GM12878 (cell line): Measurements from ENCODE around the gene TICRR. TPM values are rescaled to one million over a fixed set of nuclear protein-coding genes. Genes with fewer than 3 reads are reported as not detected.

Experiments
- ATAC-seq: fragments of 200-7000 bp; cut with Tn5 transposase; 3 replicates; pipeline ENCODE4 v1.9.1; 2020; ENCODE audit warnings: mild to moderate bottlenecking, moderate library complexity
- BruUV-seq: library from RNA; stranded (reverse); fragments of 400-500 nt; replicated peaks from 2 replicates; lab custom pipeline; 2021; lab: Mats Ljungman, UMichigan
- CTCF ChIA-PET: fragments of 300-600 bp; sonication (Branson Sonifier 250); formaldehyde crosslinking; extraction: SDS; loops from one replicate; lab custom pipeline; 2021; ENCODE audit warnings: inconsistent platforms; lab: Yijun Ruan, JAX
- POLR2A ChIA-PET: fragments of 350-600 bp; formaldehyde crosslinking; extraction: SDS; loops from one replicate; lab custom pipeline; 2021; ENCODE audit warnings: inconsistent platforms; lab: Charles Lee
- RAD21 ChIA-PET: fragments of 300-600 bp; sonication (Branson Sonifier 250); formaldehyde crosslinking; loops from one replicate; lab custom pipeline; 2023; ENCODE audit warnings: antibody characterized with exemption; ENCODE audit not compliant: unreplicated experiment; lab: Charles Lee
- SMC1A ChIA-PET: fragments of 300-600 bp; sonication (Branson Sonifier 250); formaldehyde crosslinking; loops from one replicate; lab custom pipeline; 2023; ENCODE audit not compliant: unreplicated experiment, uncharacterized antibody; lab: Charles Lee
- DNase-seq: peaks from one replicate; pipeline ENCODE4 v3.0.0-alpha.2; 2011; ENCODE audit warnings: low read depth, low spot score
- FAIRE-seq: peaks from 3 replicates; lab custom pipeline; 2011; peaks lifted over from hg19 to GRCh38; lab: Jason Lieb, UNC
- H2AFZ ChIP-seq: 2 replicates; pipeline ENCODE4 v1.6.0; 2011; ENCODE audit warnings: low read depth, low read length, control low read depth; ENCODE audit not compliant: control insufficient read depth
- H3K27ac ChIP-seq: 2 replicates; pipeline ENCODE4 v1.5.1; 2011; ENCODE audit warnings: control low read depth; ENCODE audit not compliant: control insufficient read depth, insufficient read depth
- H3K27me3 ChIP-seq, 2 experiments: replicated peaks in 1 of 2; 2 replicates each; pipeline versions ENCODE4 v1.6.0 to v1.6.1; 2011; ENCODE audit warnings: low read length in 1 of 2; ENCODE audit not compliant: control insufficient read depth in 2 of 2, insufficient read depth in 2 of 2
- H3K36me3 ChIP-seq, 2 experiments: 2 replicates each; pipeline ENCODE4 v1.5.1; 2011; ENCODE audit warnings: low read length in 1 of 2; ENCODE audit not compliant: control insufficient read depth in 2 of 2, insufficient read depth in 2 of 2
- H3K4me1 ChIP-seq: 2 replicates; pipeline ENCODE4 v1.6.1; 2011; ENCODE audit warnings: mild to moderate bottlenecking, low read length, moderate library complexity, mixed read lengths; ENCODE audit not compliant: control insufficient read depth, insufficient read depth
- H3K4me2 ChIP-seq: 2 replicates; pipeline ENCODE4 v1.6.0; 2011; ENCODE audit warnings: control low read depth; ENCODE audit not compliant: control insufficient read depth, insufficient read depth
- H3K4me3 ChIP-seq: fragments of 200-600 bp; sonication (generic); 2 replicates; pipeline ENCODE4 v1.5.1; 2016
- H3K79me2 ChIP-seq: 2 replicates; pipeline ENCODE4 v1.6.0; 2011; ENCODE audit warnings: low read length; ENCODE audit not compliant: control insufficient read depth, insufficient read depth
- H3K9ac ChIP-seq: 2 replicates; pipeline ENCODE4 v1.8.0; 2011; ENCODE audit warnings: low read length, control low read depth, mixed read lengths; ENCODE audit not compliant: control insufficient read depth, insufficient read depth
- H3K9me3 ChIP-seq: replicated peaks from 3 replicates; pipeline ENCODE4 v1.5.1; 2011; ENCODE audit warnings: mild to moderate bottlenecking, low read length; ENCODE audit not compliant: control insufficient read depth, insufficient read depth
- H4K20me1 ChIP-seq: 2 replicates; pipeline ENCODE4 v1.6.0; 2011; ENCODE audit not compliant: control insufficient read depth, insufficient read depth
- CBFB ChIP-seq: IDR thresholded peaks from 2 replicates; pipeline ENCODE4 v1.6.1; 2016; ENCODE audit warnings: antibody characterized with exemption, low read depth
- EED ChIP-seq: sonication (generic); IDR thresholded peaks from 2 replicates; pipeline ENCODE4 v1.6.1; 2016; ENCODE audit warnings: antibody characterized with exemption, low read depth
- POU2F2 ChIP-seq: IDR thresholded peaks from 3 replicates; pipeline ENCODE4 v1.6.1; 2011; ENCODE audit warnings: low read depth, mild to moderate bottlenecking, low read length, borderline replicate concordance
- SRF ChIP-seq, 2 experiments: IDR thresholded peaks; 2 replicates each; pipeline ENCODE4 v1.6.1; 2011; ENCODE audit warnings: low read depth in 2 of 2, low read length in 2 of 2, mild to moderate bottlenecking in 1 of 2, moderate library complexity in 1 of 2
- ZBED1 ChIP-seq: IDR thresholded peaks from 2 replicates; pipeline ENCODE4 v1.6.1; 2016; ENCODE audit warnings: borderline replicate concordance
- ZNF622 ChIP-seq: fragments of 450-650 bp; IDR thresholded peaks from 2 replicates; pipeline ENCODE4 v1.6.1; 2017; ENCODE audit warnings: mild to moderate bottlenecking, inconsistent platforms
- WGBS: methylation state at CpG from one replicate; pipeline ENCODE4 v1.1.6; 2016; ENCODE audit warnings: low lambda C conversion rate; ENCODE audit not compliant: insufficient replicate concordance, insufficient coverage; ENCODE audit errors: missing lambda C conversion rate; 5-methylcytosine and 5-hydroxymethylcytosine counted together
- in situ Hi-C: fragments of 300-500 bp; cut with MboI; formaldehyde crosslinking; loops from 9 replicates; pipeline ENCODE4 v1.14.3; 2018; ENCODE audit warnings: mixed read lengths
- intact Hi-C: fragments of 100-400 bp; cut with micrococcal nuclease; formaldehyde crosslinking; loops from one replicate; pipeline ENCODE4 v1.14.2; 2022; ENCODE audit not compliant: unreplicated experiment
- polyA plus RNA-seq, 11 experiments: library from polyadenylated mRNA; depleted of rRNA in 4 of 11; unstranded in 6 of 11; stranded (reverse) in 5 of 11; fragments of >200 nt; fragmentation: Nextera tagmentation in 4 of 11; fragmentation: Illumina TruSeq in 1 of 11; extraction: Ambion mirVana in 4 of 11; extraction: Trizol in 1 of 11; gene quantifications; 1 replicate in 1 of 11; 2 replicates in 10 of 11; pipeline versions ENCODE4 v1.2.1 to v1.2.3, GENCODE V29; 2011 to 2016; ENCODE audit warnings: inconsistent platforms in 2 of 11, missing spikeins in 2 of 11, low read depth in 1 of 11
- total RNA-seq, 4 experiments: library from RNA; depleted of rRNA in 3 of 4; stranded (reverse); fragments of >200 nt in 3 of 4; fragmentation: Illumina TruSeq in 1 of 4; extraction: Trizol in 1 of 4; gene quantifications; 2 replicates each; pipeline versions ENCODE4 v1.2.1 to v1.2.3, GENCODE V29; 2013 to 2021
- TF ChIP-seq, protein P1 (sequence below): fragments of 450-650 bp; IDR thresholded peaks from 2 replicates; pipeline ENCODE4 v1.6.1; 2016; ENCODE audit warnings: mild to moderate bottlenecking

Gene TICRR
- total and polyA plus RNA-seq, 10 of the 15 experiments (the other 5 are each of a cell fraction or from before 2014, with no cell fraction given), result 0.58 to 21.5 (median 11.5) TPM

- ChIA-PET POLR2A (no interaction called here), SMC1A (no interaction called here), RAD21 (no interaction called here), CTCF (no interaction called here)
- peaks cover 20 to 45% of the 10 kb centered on the region in 2 experiments for H3K36me3 ChIP-seq
- FAIRE-seq (no peak), ATAC-seq (no peak), DNase-seq (no peak)
- H3K9ac ChIP-seq, result no peak overlapping the region
- no peaks in the 10 kb centered on the region for H3K4me1 ChIP-seq
- in situ Hi-C loops, result no loop called here
- H3K79me2 ChIP-seq, result no peaks in the 10 kb centered on the region
- H3K27me3 ChIP-seq, result no peaks in the 10 kb centered on the region
- 95% methylated on average over 17 of the region's 21 CpGs for WGBS
- H3K4me3 ChIP-seq, result no peak overlapping the region
- no TSS peak for BruUV-seq
- H3K4me2 ChIP-seq, result no peak overlapping the region
- no peaks in the 10 kb centered on the region; the same call in 2 of the 3 replicates for H3K9me3 ChIP-seq
- no peaks in the 10 kb centered on the region for H4K20me1 ChIP-seq
- TF ChIP-seq, protein P1, sequence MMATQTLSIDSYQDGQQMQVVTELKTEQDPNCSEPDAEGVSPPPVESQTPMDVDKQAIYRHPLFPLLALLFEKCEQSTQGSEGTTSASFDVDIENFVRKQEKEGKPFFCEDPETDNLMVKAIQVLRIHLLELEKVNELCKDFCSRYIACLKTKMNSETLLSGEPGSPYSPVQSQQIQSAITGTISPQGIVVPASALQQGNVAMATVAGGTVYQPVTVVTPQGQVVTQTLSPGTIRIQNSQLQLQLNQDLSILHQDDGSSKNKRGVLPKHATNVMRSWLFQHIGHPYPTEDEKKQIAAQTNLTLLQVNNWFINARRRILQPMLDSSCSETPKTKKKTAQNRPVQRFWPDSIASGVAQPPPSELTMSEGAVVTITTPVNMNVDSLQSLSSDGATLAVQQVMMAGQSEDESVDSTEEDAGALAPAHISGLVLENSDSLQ, result no peak
- TF ChIP-seq SRF (IDR thresholded peaks at IDR 0.05; ENCODE audit: low read depth in 2 of 2, low read length in 2 of 2) (no peak), EED (no peak), ZBED1 (no peak), CBFB (no peak), ZNF622 (no peak), POU2F2 (no peak)
- intact Hi-C loops, result no loop called here
- no peak overlapping the region for H3K27ac ChIP-seq
- H2AFZ ChIP-seq, result no peak overlapping the region
These were observed 53.0 kb downstream of the TICRR start for GRCh38 chr15:89628301-89628700.
